Activated CD8-positive, alpha-beta memory T cell treated with anti-CD3 and anti-CD28 coated beads, Interleukin-2, amount 10 ng/mL, durations not matched to agents 7 days and 5 days (primary cell): Measurements from ENCODE around the gene AGMO. TPM values are rescaled to one million over a fixed set of nuclear protein-coding genes. Genes with fewer than 3 reads are reported as not detected.

Experiments
- ATAC-seq: fragments of 150-1000 bp; cut with Tn5 transposase; one replicate; pipeline ENCODE4 v1.10.0; 2021; ENCODE audit warnings: moderate library complexity
- CTCF ChIA-PET: fragments of 350-600 bp; sonication (Branson Sonifier 250); formaldehyde crosslinking; loops from one replicate; lab custom pipeline; 2021; ENCODE audit warnings: antibody characterized with exemption; lab: Charles Lee
- DNase-seq: peaks from one replicate; pipeline ENCODE4 v3.0.0-alpha.2; 2020
- H3K27ac Mint-ChIP-seq: one replicate; pipeline ENCODE4 v1.8.0; 2021; ENCODE audit warnings: mild to moderate bottlenecking, mixed read lengths
- H3K27me3 Mint-ChIP-seq: one replicate; pipeline ENCODE4 v1.8.0; 2021; ENCODE audit warnings: mixed read lengths
- H3K36me3 Mint-ChIP-seq: one replicate; pipeline ENCODE4 v1.8.0; 2021; ENCODE audit warnings: mild to moderate bottlenecking, mixed read lengths
- H3K4me1 Mint-ChIP-seq: one replicate; pipeline ENCODE4 v1.8.0; 2021; ENCODE audit warnings: mixed read lengths
- H3K4me3 Mint-ChIP-seq: one replicate; pipeline ENCODE4 v1.8.0; 2021; ENCODE audit warnings: mild to moderate bottlenecking, moderate library complexity, mixed read lengths
- H3K9me3 Mint-ChIP-seq: one replicate; pipeline ENCODE4 v1.8.0; 2022; ENCODE audit warnings: low read depth, mixed read lengths
- total RNA-seq, 2 experiments: library from RNA; stranded (reverse); gene quantifications; one replicate each; pipeline ENCODE4 v1.2.3, GENCODE V29; 2021

Gene AGMO
- total RNA-seq, 2 experiments from 2014 or later: not detected

DNA sequence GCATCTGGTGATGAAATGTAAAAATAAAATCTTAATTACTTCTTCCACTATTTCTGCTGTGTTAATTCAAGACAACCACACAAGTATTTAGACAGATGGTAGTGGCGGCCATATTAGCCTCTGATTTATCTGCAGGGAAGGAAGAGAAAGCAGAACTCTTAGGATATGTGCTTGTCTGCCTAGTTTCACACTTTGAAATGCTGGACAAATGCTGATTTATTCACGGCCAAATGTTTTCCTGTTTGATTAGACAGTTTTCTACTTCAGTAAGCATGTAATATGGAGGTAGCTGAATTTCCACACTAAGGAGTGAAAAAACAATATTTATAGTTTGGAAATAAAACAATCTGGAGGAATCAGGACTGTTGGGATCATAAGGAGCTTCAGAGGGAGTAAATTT lies 158.1 kb downstream of the AGMO start:
- H3K27me3 Mint-ChIP-seq: no peaks in the 10 kb centered on the region
- ATAC-seq (no peak), DNase-seq (no peak)
- peaks cover 5% of the 10 kb centered on the region for H3K9me3 Mint-ChIP-seq
- H3K4me1 Mint-ChIP-seq: no peaks in the 10 kb centered on the region
- H3K36me3 Mint-ChIP-seq: no peaks in the 10 kb centered on the region
- H3K27ac Mint-ChIP-seq: no peak overlapping the region
- H3K4me3 Mint-ChIP-seq: no peak overlapping the region
- CTCF ChIA-PET: no interaction called here

DNA sequence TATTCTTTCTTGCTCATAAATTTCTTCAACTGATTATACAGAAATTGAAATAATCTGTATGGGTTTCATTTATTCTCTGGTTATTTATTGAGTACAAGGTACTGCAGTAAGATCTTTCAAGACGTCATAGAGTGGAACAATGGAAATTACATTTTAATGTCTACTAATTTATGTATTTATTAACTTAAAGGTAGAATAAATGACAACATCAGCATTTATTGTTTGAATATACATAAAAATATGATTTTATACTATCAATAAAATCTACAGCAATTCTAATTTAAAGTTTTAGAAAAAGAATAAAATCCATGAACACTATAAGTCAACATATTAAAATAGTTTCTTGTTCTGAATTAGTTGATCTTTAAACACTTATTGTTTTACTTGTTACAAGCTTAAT lies 158.5 kb downstream of the AGMO start:
- CTCF ChIA-PET: no interaction called here
- H3K4me3 Mint-ChIP-seq: no peak overlapping the region
- H3K4me1 Mint-ChIP-seq: no peaks in the 10 kb centered on the region

DNA sequence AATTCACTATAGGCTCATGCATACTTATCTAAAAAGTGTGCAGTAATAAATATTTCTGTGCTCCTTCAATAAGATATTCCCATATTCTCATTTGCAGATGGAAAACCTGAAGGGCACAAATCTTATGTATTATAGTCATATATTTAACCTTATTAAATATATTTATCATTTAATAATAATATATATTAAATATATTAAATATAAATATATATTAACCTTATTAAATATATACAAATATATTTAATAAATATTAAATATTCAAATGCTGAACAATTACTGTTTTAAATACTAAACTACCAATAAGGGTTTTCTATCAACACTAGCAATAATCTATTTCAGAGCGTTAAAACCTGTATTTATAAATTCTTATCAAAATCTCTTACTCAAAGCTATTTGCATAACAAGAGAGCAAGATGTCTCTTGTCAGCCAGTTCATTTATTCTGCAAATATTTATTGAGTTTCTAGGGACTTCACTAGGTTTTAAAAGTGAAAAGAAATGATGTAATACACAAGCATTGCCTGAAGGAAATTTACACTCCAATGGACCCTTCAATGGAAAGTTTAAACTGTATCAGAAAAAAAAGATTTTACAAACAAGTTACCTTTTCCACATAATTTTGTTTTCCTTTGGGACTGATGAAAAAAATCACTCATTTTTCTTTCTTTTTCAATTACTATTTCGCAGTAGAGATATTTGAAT lies 159.2 kb downstream of the AGMO start:
- no peak overlapping the region for H3K27ac Mint-ChIP-seq
- H3K27me3 Mint-ChIP-seq: no peaks in the 10 kb centered on the region
- ATAC-seq (no peak), DNase-seq (no peak)
- CTCF ChIA-PET: no interaction called here
- H3K36me3 Mint-ChIP-seq: no peaks in the 10 kb centered on the region
- peaks cover 5% of the 10 kb centered on the region for H3K9me3 Mint-ChIP-seq
- H3K4me1 Mint-ChIP-seq: no peaks in the 10 kb centered on the region
- no peak overlapping the region for H3K4me3 Mint-ChIP-seq

More for the DNA sequence above, 158.5 kb downstream of the AGMO start:
- peaks cover 5% of the 10 kb centered on the region for H3K9me3 Mint-ChIP-seq
- H3K36me3 Mint-ChIP-seq: no peaks in the 10 kb centered on the region
- ATAC-seq (no peak), DNase-seq (no peak)
- no peaks in the 10 kb centered on the region for H3K27me3 Mint-ChIP-seq
- H3K27ac Mint-ChIP-seq: no peak overlapping the region

DNA sequence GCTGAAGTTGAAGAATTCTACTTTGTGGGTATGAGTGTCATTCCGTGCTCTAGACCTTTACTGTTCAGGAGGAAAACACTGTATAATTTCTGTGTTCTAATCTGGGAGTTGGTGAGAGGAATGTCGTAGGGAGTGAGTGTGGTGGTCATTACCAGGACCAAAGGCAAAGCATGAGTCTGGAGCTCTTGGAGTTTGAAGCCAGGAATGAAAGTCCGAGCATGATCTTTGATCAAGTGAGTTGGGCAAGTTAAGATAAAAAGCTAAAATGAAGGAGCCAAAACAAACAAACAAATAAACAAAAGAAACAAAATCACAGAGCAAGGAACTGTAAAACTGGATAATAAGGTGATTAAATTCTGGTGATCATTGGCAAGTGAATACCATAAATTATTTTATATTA lies 161.4 kb downstream of the AGMO start:
- peaks cover 10% of the 10 kb centered on the region for H3K9me3 Mint-ChIP-seq
- CTCF ChIA-PET: no interaction called here

DNA sequence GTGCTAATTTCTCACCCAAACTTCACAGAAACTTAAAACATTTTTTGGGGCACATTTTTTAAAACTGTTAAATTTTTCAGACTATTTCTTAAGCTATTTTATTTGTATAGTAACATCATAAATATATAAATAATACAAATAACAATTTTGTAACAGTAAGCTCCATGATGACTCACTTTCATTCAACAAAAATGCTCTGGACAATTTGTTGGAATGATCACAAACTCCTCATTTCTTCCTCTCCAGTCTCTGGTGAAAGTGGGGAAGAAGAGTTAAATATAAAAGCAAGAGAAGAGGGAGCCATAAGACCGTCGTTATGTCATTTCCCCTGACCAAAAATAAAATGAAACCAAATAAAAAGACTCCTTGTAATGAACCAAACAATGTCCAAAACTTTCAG lies 162.4 kb downstream of the AGMO start:
- Mint-ChIP-seq H3K4me3 (no peak overlapping the region), H3K27ac (no peak overlapping the region), H3K9me3 (peaks cover 12% of the 10 kb centered on the region), H3K4me1 (no peaks in the 10 kb centered on the region), H3K36me3 (no peaks in the 10 kb centered on the region), H3K27me3 (no peaks in the 10 kb centered on the region)
- DNase-seq (no peak), ATAC-seq (no peak)
- CTCF ChIA-PET: no interaction called here

More for the DNA sequence above, 161.4 kb downstream of the AGMO start:
- Mint-ChIP-seq H3K4me3 (no peak overlapping the region), H3K36me3 (no peaks in the 10 kb centered on the region), H3K27ac (no peak overlapping the region), H3K27me3 (no peaks in the 10 kb centered on the region), H3K4me1 (no peaks in the 10 kb centered on the region)
- ATAC-seq (no peak), DNase-seq (no peak)

DNA sequence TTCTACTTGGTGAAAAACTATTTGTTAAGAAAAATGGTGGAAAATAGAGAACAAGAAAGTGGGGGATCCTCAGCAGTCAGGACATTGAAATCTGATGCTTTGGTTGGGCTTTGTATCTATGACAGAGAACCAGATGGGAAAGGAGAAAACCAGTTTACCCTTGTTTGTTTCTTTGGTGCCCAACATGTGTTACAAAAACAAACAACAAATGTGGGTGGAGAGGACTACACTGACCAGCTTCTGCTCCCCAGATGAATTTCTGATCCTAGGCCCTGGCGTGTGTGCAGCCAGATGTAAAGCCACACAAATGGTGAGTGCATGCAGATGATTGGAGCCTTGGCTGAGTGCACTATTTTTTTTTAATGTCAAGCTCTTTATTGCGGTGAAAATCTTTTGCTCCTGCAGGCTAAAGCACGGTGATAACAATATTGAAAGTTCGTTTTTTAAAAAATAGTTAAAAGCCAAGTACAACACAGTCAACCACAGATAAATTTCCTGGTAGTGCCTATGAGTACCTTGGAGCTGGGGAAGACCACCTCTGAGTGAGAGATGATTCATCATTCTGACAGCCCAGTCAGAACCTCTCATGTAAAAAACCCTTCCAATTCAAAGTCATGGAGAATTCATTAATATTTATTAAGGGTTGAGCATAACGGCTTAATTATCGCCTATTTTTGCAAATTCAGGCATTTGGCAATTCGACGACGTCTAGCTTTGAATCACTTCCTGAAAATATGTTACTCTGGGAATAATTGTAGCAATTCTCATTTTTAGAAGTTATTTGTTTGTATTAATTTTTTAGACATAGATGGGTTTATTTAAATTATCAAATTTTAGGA lies 163.7 kb downstream of the AGMO start:
- DNase-seq: no peak
- H3K4me3 Mint-ChIP-seq: no peak overlapping the region
- no peaks in the 10 kb centered on the region for H3K36me3 Mint-ChIP-seq
- no peaks in the 10 kb centered on the region for H3K27me3 Mint-ChIP-seq
- no peak overlapping the region for H3K27ac Mint-ChIP-seq
- no peak for ATAC-seq
- peaks cover 11% of the 10 kb centered on the region for H3K9me3 Mint-ChIP-seq
- CTCF ChIA-PET: no interaction called here
- no peaks in the 10 kb centered on the region for H3K4me1 Mint-ChIP-seq

DNA sequence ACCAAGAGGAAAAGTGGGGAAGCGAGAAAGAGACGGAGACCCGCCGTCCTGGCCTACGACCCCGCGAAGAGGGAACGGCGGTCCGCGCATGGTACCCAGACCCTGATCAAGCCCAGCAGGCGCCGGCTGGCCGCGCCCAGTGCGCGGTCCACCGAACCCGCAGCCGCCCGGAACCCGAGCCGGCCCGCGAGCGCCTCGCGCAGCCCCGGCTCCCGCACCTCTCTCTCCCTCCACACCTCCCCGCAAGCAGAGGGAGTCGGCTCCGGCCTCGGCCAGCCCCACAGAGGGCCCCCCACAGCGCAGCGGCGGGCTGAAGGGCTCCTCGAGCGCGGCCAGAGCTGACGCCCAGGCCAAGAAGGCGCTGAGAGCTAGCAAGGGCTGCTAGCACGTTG lies 164.7 kb downstream of the AGMO start:
- Mint-ChIP-seq H3K9me3 (peaks cover 11% of the 10 kb centered on the region), H3K4me3 (no peak overlapping the region), H3K4me1 (no peaks in the 10 kb centered on the region), H3K27me3 (no peaks in the 10 kb centered on the region), H3K27ac (no peak overlapping the region), H3K36me3 (no peaks in the 10 kb centered on the region)
- CTCF ChIA-PET: no interaction called here
- ATAC-seq (no peak), DNase-seq (no peak)

DNA sequence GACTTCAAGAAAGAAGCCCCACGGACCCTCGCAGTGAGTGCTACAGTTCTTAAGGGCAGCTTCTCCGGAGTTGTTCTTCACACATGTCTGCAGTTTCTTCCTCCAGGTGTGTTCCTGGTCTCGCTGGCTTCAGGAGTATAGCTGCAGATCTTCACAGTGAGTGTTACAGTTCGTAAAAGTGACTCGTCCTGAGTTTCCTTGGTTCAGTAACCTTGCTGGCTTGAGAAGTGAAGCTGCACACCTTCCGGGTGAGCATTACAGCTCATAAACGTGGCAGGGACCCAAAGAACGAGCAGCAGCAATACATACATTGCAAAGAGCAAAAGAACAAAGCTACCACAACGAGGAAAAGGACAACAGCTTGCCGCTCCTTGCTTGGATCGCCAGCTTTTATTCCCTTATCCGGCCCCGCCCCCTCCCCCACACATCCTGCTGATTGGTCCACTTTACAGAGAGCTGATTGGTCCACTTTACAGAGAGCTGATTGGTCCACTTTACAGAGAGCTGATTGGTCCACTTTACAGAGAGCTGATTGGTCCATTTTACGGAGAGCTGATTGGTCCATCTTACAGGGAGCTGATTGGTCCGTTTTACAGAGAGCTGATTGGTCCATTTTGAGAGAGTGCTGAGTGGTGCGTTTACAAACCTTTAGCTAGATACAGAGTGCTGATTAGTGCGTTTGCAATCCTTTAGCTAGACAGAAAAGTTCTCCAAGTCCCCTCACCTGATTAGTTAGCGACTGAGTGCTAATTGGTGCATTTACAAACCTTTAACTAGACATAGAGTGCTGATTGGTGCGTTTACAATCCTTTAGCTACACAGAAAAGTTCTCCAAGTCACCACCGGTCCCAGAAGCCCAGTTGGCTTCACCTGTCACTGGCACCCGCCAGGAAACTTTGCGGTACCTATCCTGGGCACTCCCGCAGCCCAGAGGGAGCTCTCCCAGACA lies 165.3 kb downstream of the AGMO start:
- DNase-seq: no peak
- no peaks in the 10 kb centered on the region for H3K36me3 Mint-ChIP-seq
- CTCF ChIA-PET: no interaction called here
- H3K27ac Mint-ChIP-seq: no peak overlapping the region
- ATAC-seq: no peak
- H3K27me3 Mint-ChIP-seq: no peaks in the 10 kb centered on the region
- H3K4me1 Mint-ChIP-seq: no peaks in the 10 kb centered on the region
- H3K9me3 Mint-ChIP-seq: peaks cover 11% of the 10 kb centered on the region
- no peak overlapping the region for H3K4me3 Mint-ChIP-seq

DNA sequence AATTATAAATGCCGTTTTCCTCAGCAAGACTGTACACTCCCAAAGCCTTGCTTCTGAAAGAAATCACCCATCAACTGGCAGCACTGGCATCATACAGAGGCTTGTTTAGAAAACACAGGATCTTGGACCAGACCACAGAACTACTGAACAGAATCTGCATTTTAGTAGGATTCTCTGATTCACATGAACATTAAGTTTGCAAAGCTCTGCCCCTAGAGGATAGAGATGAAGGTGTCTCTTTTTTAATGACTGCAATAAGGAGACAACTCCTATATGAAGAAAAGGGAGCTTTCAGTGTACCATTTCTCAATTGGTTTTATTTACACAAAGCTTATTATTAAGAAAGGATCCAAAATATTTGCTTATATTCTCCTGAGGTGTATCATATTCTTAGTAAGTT lies 172.7 kb downstream of the AGMO start:
- CTCF ChIA-PET: no interaction called here
- Mint-ChIP-seq H3K4me3 (no peak overlapping the region), H3K27ac (no peak overlapping the region)

DNA sequence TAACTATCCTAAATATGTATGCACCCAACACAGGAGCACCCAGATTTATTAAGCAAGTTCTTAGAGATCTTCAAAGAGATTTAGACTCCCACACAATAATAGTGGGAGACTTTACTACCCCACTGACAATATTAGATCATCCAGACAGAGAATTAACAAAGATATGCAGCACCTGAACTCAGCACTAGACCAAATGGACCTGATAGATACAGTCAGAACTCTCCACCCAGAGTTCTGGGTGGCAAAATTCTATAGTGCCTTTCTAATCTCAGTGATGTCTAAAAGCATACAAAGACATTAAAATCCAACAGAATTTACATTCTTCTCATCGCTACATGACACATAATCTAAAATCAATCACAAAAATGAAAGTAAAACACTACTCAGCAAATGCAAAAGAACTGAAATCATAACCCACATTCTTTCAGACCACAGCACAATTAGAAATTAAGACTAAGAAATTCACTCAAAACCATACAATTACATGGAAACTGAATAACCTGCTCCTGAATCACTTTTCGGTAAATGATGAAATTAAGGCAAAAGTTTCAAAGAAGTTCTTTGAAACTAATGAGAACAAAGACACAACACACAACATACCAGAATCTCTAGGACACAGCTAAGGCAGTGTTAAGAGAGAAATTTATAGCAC lies 183.2 kb downstream of the AGMO start:
- DNase-seq: no peak
- Mint-ChIP-seq H3K9me3 (peaks cover 2% of the 10 kb centered on the region), H3K27ac (no peak overlapping the region), H3K4me3 (no peak overlapping the region), H3K4me1 (no peaks in the 10 kb centered on the region), H3K36me3 (no peaks in the 10 kb centered on the region), H3K27me3 (no peaks in the 10 kb centered on the region)
- CTCF ChIA-PET: no interaction called here
- no peak for ATAC-seq

More for the DNA sequence above, 172.7 kb downstream of the AGMO start:
- DNase-seq: no peak
- no peaks in the 10 kb centered on the region for H3K9me3 Mint-ChIP-seq
- no peaks in the 10 kb centered on the region for H3K36me3 Mint-ChIP-seq
- ATAC-seq: no peak
- no peaks in the 10 kb centered on the region for H3K4me1 Mint-ChIP-seq
- H3K27me3 Mint-ChIP-seq: no peaks in the 10 kb centered on the region

DNA sequence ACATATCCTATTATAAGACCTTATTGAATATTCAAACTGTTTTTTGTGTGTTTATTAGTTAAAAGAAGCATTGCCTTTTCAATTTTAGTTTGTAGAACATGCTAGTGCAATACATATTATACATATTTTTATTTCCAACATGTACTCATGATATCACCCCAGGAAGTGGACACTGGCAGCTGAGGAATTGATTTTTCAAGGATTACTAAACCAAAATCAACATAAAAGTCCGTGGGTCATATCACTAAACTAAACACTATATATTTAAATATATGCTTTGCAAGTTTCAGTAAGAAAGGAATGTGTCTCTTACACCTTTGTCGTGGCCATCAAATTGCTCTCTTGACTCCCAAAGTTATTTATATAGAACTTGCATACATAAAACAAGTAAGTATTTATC lies 185.2 kb downstream of the AGMO start:
- no peaks in the 10 kb centered on the region for H3K36me3 Mint-ChIP-seq
- no peak overlapping the region for H3K4me3 Mint-ChIP-seq
- H3K4me1 Mint-ChIP-seq: no peaks in the 10 kb centered on the region
- no peak for DNase-seq
- CTCF ChIA-PET: no interaction called here
- no peaks in the 10 kb centered on the region for H3K27me3 Mint-ChIP-seq
- peaks cover 2% of the 10 kb centered on the region for H3K9me3 Mint-ChIP-seq
- ATAC-seq: no peak
- H3K27ac Mint-ChIP-seq: no peak overlapping the region

DNA sequence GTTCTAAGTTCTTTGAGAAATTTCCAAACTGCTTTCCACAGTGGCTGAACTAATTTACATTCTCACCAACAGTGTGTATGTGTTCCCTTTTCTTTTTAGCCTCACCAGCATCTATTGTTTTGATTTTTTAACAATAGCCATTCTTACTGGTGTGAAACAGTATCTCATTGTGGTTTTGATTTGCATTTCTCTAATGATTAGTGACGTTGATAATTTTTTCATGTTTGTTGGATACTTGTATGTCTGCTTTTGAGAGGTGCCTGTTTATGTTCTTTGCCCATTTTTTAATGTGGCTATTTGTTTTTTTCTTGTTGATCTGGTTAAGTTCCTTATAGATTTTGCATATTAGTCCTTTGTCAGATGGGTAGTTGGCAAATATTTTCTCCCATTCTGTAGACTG lies 191.4 kb downstream of the AGMO start:
- CTCF ChIA-PET: no interaction called here
- no peaks in the 10 kb centered on the region for H3K36me3 Mint-ChIP-seq
- no peak for DNase-seq
- no peak for ATAC-seq
- no peaks in the 10 kb centered on the region for H3K4me1 Mint-ChIP-seq
- H3K27me3 Mint-ChIP-seq: no peaks in the 10 kb centered on the region
- H3K9me3 Mint-ChIP-seq: peaks cover 3% of the 10 kb centered on the region
- H3K4me3 Mint-ChIP-seq: no peak overlapping the region
- no peak overlapping the region for H3K27ac Mint-ChIP-seq

DNA sequence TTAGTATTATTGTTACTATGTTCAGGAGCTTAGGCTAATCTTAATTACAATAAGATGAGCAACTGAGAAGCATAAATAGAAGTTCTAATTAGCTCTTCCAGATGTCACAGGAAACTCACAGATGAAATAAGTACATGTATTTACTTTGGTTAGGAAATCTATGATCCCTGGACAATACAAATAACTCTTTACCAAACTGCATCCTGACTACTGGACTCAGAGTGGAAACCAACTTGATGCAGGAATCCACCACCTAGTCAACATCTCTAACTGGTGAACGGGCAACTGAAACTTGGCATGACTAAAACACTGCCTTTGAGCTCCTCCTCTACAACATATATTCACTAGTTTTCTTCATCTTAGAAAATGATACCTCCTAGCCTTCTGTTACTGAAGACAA lies 193.2 kb downstream of the AGMO start:
- Mint-ChIP-seq H3K36me3 (no peaks in the 10 kb centered on the region), H3K27me3 (no peaks in the 10 kb centered on the region), H3K4me1 (no peaks in the 10 kb centered on the region), H3K9me3 (peaks cover 3% of the 10 kb centered on the region), H3K27ac (no peak overlapping the region), H3K4me3 (no peak overlapping the region)
- CTCF ChIA-PET: no interaction called here
- no peak for ATAC-seq
- DNase-seq: no peak
